PFSK-1 (cell line): Measurements from ENCODE around the gene SREK1.

Experiments used
- FOXP2 ChIP-seq: optimal IDR thresholded peaks from 2 replicates; pipeline ENCODE3; 2011; ENCODE audit warnings: borderline replicate concordance, control low read depth, inconsistent platforms; ENCODE audit not compliant: insufficient read depth; ENCODE audit errors: extremely low read length, extremely low read depth
- POLR2AphosphoS5 ChIP-seq: IDR thresholded peaks from 2 replicates; pipeline ENCODE4 v1.6.1; 2012; ENCODE audit warnings: low read depth, mild to moderate bottlenecking, control low read depth, low read length, moderate library complexity
- SIN3A ChIP-seq: IDR thresholded peaks from 2 replicates; pipeline ENCODE4 v1.6.1; 2012; ENCODE audit warnings: mild to moderate bottlenecking, low read length, moderate library complexity, borderline replicate concordance; ENCODE audit not compliant: insufficient read depth
- TAF1 ChIP-seq: IDR thresholded peaks from 2 replicates; pipeline ENCODE4 v1.6.1; 2012; ENCODE audit warnings: low read length, control low read depth, borderline replicate concordance; ENCODE audit not compliant: insufficient read depth
- TF ChIP-seq, protein P1 (sequence below), 2 experiments: IDR thresholded peaks; 2 replicates each; pipeline versions ENCODE4 v1.6.1 to v1.8.0; 2011 to 2012; ENCODE audit warnings: low read depth in 2 of 2, low read length in 2 of 2, control low read depth in 1 of 2, inconsistent platforms in 1 of 2, mild to moderate bottlenecking in 1 of 2, moderate library complexity in 1 of 2; ENCODE audit not compliant: insufficient read depth in 1 of 2

Gene SREK1

DNA sequence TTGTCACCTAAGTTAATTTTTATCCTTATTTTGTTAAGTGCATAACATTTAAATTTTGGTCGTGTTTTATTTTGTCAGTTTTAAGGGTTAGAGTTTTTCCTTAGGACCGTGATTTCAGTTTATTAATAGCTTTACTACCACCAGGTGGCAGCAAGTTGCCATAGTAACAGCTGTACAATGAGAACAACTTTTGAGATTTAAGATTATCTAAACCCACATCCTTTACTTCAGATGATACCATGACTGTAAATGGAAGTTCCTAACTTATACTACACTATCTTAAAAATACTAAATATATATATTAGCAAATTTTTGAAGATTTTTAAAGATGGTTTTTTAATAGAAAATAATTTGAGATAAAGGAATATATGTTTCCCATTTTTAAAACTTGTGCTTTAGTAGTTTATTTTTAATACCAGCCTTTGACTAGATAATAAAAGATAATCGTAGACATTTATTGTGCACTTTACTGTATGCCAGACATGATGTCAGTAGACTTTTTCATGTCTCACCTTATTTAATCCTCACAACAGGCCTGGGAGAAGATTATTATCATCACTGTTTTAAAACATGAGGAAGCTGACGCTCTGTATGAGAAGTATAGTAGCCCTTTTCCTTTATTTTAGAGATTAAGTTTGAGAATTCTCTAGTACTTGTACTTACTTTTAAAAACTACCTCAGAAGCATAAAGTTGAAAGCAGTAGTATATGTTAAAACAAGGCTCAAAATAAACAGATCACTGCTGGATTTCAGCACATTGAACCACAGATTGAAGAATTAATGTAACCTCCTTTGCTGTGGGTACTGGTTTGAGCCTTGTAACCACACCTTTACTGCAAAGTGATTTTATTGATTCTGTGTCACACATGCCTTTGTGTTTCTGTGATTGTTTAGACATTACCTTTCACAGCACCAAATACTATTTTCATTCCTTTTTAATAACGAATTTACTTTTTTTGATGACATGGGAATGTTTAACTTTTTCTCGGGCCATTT, 27.5 kb downstream of the SREK1 start:
- no peak for TF ChIP-seq TAF1
- TF ChIP-seq, protein P1, sequence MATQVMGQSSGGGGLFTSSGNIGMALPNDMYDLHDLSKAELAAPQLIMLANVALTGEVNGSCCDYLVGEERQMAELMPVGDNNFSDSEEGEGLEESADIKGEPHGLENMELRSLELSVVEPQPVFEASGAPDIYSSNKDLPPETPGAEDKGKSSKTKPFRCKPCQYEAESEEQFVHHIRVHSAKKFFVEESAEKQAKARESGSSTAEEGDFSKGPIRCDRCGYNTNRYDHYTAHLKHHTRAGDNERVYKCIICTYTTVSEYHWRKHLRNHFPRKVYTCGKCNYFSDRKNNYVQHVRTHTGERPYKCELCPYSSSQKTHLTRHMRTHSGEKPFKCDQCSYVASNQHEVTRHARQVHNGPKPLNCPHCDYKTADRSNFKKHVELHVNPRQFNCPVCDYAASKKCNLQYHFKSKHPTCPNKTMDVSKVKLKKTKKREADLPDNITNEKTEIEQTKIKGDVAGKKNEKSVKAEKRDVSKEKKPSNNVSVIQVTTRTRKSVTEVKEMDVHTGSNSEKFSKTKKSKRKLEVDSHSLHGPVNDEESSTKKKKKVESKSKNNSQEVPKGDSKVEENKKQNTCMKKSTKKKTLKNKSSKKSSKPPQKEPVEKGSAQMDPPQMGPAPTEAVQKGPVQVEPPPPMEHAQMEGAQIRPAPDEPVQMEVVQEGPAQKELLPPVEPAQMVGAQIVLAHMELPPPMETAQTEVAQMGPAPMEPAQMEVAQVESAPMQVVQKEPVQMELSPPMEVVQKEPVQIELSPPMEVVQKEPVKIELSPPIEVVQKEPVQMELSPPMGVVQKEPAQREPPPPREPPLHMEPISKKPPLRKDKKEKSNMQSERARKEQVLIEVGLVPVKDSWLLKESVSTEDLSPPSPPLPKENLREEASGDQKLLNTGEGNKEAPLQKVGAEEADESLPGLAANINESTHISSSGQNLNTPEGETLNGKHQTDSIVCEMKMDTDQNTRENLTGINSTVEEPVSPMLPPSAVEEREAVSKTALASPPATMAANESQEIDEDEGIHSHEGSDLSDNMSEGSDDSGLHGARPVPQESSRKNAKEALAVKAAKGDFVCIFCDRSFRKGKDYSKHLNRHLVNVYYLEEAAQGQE (IDR thresholded peaks at IDR 0.05; ENCODE audit: insufficient read depth in 1 of 2, low read depth in 2 of 2, low read length in 2 of 2) = no peak
- no peak for TF ChIP-seq POLR2AphosphoS5
- no peak for TF ChIP-seq FOXP2
- TF ChIP-seq SIN3A = no peak

DNA sequence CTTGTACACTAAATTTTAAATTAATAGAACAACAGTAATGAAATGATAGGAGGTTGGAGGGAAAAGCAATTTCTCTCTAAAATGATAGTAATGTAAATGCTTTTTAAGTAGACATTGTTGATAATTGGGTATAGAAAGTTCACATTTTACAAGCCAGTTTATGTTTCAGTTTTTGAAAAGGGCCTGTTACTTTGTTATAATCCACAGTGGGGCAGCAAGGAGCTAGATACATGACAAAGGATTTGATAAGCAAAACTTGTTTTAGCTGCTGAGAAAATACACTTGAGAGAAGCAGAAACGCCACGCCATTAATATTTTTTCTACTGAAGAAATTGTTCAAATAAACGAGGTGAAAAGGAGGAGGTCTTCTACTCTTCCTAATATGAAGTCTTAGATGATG, 30.2 kb downstream of the SREK1 start:
- TF ChIP-seq FOXP2 (no peak), TAF1 (no peak), POLR2AphosphoS5 (no peak), SIN3A (no peak)
- TF ChIP-seq, protein P1 (IDR thresholded peaks at IDR 0.05; ENCODE audit: insufficient read depth in 1 of 2, low read depth in 2 of 2, low read length in 2 of 2) = no peak

DNA sequence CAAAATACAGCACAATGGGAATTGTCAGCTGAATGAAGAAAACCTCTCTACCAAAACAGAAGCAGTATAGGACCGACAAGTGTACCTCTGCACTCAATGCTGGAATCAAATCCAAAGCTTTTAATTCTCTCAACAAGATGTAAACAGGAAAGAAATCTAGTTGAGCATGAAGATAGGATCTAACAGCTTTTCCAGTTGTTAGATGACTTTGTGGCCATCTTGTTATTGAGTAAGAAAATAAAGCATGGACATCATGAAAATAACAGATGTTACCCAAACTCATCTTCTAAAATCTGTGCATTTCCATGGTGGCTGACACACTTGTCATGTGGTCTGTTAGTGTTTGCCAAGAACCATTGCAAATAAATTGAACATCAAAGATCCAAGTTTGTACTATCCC, 34.7 kb downstream of the SREK1 start:
- TF ChIP-seq SIN3A (no peak), TAF1 (no peak), POLR2AphosphoS5 (no peak), FOXP2 (no peak)
- TF ChIP-seq, protein P1 (IDR thresholded peaks at IDR 0.05; ENCODE audit: insufficient read depth in 1 of 2, low read depth in 2 of 2, low read length in 2 of 2) = no peak

DNA sequence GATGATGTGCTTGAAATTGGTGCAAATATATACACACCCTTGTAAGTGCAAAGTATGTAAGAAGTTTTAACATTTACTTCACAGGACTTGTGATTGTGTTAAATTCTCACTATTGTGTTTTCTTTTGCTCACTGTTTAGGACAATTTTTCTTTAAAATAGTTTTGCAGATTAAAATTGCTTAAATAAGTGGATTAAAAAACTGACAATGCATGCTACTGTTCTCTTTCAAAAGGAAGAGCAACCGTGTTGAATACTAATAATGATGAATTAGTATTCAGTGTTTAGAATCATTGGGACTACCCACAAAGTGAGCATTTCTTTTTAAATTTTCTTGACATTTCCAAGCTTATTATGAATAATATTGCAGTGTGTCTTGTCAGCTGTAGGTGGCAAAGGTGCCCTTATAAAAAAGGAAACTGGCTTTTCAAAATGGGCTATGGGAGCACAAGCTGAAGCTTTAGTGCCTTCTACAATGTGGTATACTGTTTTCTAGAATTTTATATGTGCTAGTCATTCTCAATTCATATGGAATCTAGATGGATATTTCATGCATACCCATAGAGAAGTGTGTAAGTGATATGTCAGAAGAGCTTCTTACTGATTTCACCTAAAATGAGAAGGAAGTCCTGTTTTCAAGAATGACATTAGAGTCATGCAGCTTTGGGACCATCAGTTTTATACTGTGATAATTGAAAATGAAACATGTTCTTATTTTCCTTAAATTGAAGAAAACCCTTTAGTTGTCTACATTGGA, 35.4 kb downstream of the SREK1 start:
- no peak for TF ChIP-seq FOXP2
- no peak for TF ChIP-seq TAF1
- no peak for TF ChIP-seq POLR2AphosphoS5
- no peak for TF ChIP-seq SIN3A
- TF ChIP-seq, protein P1 (IDR thresholded peaks at IDR 0.05; ENCODE audit: insufficient read depth in 1 of 2, low read depth in 2 of 2, low read length in 2 of 2) = no peak
